OCI-M1 (cell line): Measurements from ENCODE around the gene JAM3.
"Not testable (repeated sequence)": the region's sequence is repeated elsewhere in the genome, so short reads cannot be mapped to it uniquely, and the experiment has no call there.

ENCODE experiments used
- DNase-seq: peaks from one replicate; lab custom pipeline; 2025; lab: John Stamatoyannopoulos, UW

Gene JAM3

DNA sequence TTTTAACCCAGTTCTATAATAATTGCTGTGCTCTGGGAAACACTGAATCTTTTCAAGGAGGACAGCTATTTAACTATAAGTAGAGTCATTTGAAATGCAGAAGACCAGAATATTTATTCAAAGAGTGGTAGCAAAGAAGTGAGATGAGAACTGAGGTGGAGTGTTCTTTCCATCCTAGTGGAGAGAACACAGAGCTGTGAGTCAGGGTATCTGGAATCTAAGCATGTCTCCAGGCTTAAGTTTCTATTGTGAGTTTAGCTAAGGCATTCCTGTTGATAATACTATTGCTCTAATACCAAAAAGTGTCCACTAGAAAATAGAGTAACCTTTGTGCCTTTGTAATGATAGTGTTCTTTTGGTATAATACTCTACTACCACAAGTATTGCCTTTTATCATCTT, 32.4 kb downstream of the JAM3 start:
- DNase-seq: no peak

GRCh38 chr11:134110252-134110815, 41.5 kb downstream of the JAM3 start:
- no peak for DNase-seq

GRCh38 chr11:134113787-134114186, 44.9 kb downstream of the JAM3 start:
- DNase-seq: not testable (repeated sequence)

GRCh38 chr11:134116210-134116609, 47.3 kb downstream of the JAM3 start:
- no peak for DNase-seq

- no peak for DNase-seq
These were observed 49.1 kb downstream of the JAM3 start for GRCh38 chr11:134118006-134118405.

DNA sequence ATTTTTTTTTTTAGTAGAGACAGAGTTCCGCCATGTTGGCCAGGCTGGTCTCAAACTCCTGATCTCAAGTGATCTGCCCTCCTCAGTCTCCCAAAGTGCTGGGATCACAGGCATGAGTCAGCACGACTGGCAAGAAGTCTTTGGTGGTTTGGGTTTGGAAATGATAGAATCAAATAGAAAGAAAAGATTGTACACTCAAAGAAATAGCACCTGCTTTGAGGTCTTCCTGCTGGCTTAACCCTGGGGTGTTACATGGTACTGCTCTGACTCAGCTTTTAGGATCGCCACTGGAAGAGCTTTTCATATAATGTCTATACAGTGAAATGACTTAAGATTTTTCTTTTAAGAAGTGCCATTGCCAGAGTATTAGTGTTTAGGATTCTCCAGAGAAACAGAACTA, 50.2 kb downstream of the JAM3 start:
- DNase-seq: no peak

- no peak for DNase-seq
These were observed 51.4 kb downstream of the JAM3 start for GRCh38 chr11:134120143-134120850.

DNA sequence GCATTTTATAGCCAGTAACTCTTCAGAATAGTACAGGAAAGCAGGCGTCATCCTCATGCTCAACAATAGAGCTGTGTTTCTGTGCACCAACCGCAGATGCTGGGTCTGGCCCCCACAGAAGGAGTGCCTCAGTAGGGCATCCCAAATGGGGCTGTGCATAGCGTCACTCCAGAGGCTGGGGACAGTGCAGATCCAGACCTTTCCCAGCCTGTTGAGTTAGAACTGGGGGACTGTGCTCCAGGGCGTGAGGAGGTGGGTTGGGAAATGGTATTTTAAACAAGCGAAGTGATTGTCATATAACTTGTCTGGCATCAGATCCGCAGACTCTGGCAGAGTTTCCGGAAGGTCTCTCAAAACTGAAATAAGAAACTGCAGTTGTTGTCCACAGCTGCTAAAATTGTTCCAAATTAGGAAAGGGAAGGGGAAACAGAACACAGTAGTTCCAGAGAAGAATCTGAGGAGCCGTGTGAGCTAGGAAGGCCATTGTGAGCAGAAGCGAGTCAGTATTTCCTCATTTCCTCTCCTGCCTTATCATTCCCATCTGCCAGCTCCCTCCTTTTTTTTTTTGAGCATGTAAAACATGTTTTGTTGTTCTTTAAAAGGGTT, 52.2 kb downstream of the JAM3 start:
- DNase-seq: no peak

- no peak for DNase-seq
These were observed 56.0 kb downstream of the JAM3 start for GRCh38 chr11:134124660-134125451.

GRCh38 chr11:134125507-134125906, 56.6 kb downstream of the JAM3 start:
- no peak for DNase-seq

DNA sequence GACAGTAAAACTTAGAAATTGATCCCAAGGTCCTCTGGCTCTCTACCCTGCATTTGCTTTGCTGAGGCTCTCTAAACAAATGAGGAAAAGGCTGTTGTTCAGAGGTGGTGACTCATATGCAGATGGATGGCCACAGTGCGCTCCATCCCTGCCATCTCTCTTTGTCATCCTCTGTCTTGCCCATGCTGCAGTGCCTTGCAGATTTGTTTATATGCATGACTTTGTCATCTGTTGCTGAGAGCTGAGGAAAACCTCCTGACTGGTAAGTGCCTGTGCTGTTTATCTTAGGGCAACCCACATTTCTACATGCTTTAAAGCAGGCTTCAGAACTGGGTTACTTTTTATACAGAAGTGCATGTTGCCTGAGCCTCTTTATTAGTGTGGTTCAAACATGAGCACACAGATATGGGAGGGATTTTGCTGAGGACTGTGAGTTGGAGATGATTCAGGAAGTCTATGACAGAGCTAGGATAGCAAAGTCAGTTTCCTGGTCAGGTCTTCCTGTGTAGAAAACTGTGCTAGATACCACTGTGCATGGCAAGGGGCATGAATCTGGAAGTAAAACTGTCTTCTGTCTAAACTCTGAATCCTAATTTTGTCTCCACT, 57.4 kb downstream of the JAM3 start:
- DNase-seq: no peak

DNA sequence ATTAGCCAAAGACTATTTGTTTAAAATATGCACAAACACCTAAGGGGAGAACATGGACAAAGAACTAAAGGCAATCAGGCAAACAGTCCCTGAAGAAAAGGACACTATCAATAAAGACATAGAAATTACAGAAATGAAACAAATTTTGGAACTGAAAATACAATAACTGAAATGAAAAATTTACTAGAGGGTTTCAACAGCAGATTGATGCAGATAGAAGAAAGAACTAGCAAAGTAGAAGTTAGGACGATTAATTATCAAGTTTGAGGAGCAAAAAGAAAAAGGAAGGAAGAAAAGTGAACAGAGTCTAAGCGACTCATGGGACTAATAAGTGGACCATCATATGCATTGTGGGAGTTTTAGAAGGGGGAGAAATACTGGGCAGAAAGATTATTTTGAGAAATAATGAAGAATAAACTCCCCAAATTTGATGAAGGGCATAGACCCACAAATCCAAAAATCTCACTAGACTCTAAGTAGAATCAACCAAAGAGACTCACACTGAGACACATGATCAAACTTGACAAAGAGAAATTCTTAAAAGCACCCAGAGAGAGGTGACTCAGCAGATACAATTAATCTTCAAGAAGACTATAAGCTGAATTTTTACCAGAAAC, 62.9 kb downstream of the JAM3 start:
- no peak for DNase-seq

- no peak for DNase-seq
These were observed 63.9 kb downstream of the JAM3 start for GRCh38 chr11:134132808-134133207.

GRCh38 chr11:134134167-134134566, 65.3 kb downstream of the JAM3 start:
- DNase-seq: no peak

- no peak for DNase-seq
These were observed 69.5 kb downstream of the JAM3 start for GRCh38 chr11:134138376-134138775.

DNA sequence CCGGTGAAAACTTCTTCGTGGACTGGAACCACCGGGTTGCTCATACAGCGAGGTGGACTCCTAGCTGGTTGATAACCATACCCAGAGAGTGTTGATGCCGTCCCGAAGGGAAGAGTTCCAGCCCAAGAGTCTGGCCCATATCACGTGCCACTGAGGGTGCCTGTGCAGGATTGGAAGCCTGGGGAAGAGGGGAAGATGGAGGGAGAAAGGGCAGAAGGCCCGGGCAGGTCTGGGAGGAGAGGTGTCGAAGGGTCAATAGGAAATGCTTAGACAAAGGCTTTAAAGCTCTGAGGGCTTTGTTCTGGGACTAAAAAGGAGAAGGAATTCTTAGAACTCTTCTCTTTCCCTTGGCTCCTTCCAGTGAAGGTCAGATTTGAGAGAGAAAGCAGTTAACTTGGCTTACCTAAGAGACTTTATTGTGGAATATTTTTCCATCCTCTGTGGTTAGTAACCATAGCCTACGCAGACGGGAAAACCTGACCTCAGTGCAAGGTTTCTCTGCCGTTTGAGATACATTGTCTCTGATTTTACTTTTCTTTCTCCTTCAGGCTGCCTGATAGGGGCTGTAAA, 70.5 kb downstream of the JAM3 start:
- DNase-seq: no peak

- DNase-seq: peak; percentile 81
These were observed 71.0 kb downstream of the JAM3 start for GRCh38 chr11:134139873-134140331.

- DNase-seq: no peak
These were observed 72.2 kb downstream of the JAM3 start for GRCh38 chr11:134140961-134141490.

DNA sequence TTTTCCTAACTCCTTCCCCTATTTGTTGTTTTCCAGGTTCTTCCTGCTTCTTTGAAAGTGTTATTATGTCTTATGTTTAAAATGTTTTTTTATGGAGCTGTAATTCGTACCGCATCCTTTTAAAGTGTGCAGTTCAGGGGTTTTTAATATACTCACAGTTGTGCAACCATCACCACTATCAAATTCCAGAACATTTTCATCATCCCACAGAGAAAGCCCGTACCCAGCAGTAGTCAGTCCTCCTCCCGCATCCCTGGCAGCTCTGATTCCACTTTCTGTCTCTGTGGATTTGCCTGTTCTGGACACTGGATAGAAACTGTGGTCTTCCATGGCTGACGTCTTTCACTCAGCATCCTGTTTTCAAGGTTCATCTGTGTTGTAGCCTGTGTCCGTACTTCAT, 73.7 kb downstream of the JAM3 start:
- no peak for DNase-seq

DNA sequence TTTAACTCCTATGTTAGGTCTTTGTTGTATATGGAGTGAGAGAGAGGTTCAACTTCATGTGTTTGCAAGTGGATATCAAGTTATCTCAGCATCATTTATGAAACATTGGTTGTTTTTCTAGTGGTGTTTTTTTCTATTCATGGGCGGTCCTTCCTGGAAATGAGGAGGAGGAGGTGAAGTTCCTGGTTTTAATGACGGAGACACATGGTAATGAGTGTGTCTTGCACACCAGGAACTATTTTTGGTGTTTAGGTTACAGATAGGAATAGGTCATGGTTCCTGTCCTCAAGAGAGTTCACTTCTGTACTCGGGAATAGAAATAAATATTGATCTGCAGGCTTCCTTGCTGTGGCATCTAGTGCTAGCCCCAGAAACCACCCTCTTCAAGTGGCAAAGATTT, 74.9 kb downstream of the JAM3 start:
- peak; percentile 11 for DNase-seq

- no peak for DNase-seq
These were observed 75.9 kb downstream of the JAM3 start for GRCh38 chr11:134144744-134145143.
